K562 (cell line): Measurements from ENCODE around the gene CACNA1C. TPM values are rescaled to one million over a fixed set of nuclear protein-coding genes. Genes with fewer than 3 reads are reported as not detected.

ENCODE experiments used
- ATAC-seq: fragments of 200-7000 bp; cut with Tn5 transposase; 3 replicates; pipeline ENCODE4 v1.9.1; 2020; ENCODE audit warnings: moderate library complexity
- BruUV-seq: library from RNA; stranded (reverse); fragments of 400-500 nt; replicated peaks from 2 replicates; lab custom pipeline; 2021; lab: Mats Ljungman, UMichigan
- CTCF ChIA-PET: fragments of 300-600 bp; formaldehyde crosslinking; extraction: SDS; loops from one replicate; lab custom pipeline; 2021; ENCODE audit warnings: low intra/inter-chr PET ratio; lab: Yijun Ruan, JAX
- POLR2A ChIA-PET: fragments of 300-600, 350-650 bp; sonication (Branson Sonifier 250); formaldehyde crosslinking; extraction: SDS; loops from one replicate; lab custom pipeline; 2021; ENCODE audit warnings: antibody characterized with exemption, inconsistent platforms; lab: Yijun Ruan, JAX
- DNase-seq, 4 experiments: peaks; one replicate each; pipeline versions ENCODE4 v3.0.0 to v3.0.0-alpha.2; 2011 to 2018; ENCODE audit warnings: low spot score in 3 of 4, mixed read lengths in 3 of 4; ENCODE audit errors: extremely low read depth in 1 of 4
- FAIRE-seq: peaks from 2 replicates; lab custom pipeline; 2011; peaks lifted over from hg19 to GRCh38; lab: Jason Lieb, UNC
- H2AFZ ChIP-seq: 2 replicates; pipeline ENCODE4 v1.6.0; 2011; ENCODE audit warnings: low read depth, low read length, control low read depth, inconsistent platforms
- H3K27ac ChIP-seq: fragments of 200-600 bp; 3 replicates; pipeline ENCODE4 v1.8.0; 2011; ENCODE audit warnings: low read depth, mild to moderate bottlenecking, control low read depth, inconsistent platforms, low read length, moderate library complexity, mixed read lengths; ENCODE audit errors: extremely low read depth
- H3K27me3 ChIP-seq, 2 experiments: fragments of 300-600 bp in 1 of 2; 2 replicates in 1 of 2; 3 replicates in 1 of 2; pipeline versions ENCODE4 v1.6.0 to v1.8.0; 2011; ENCODE audit warnings: inconsistent platforms in 2 of 2, low read length in 2 of 2, mild to moderate bottlenecking in 1 of 2, mixed read lengths in 1 of 2, moderate library complexity in 1 of 2; ENCODE audit not compliant: control insufficient read depth in 2 of 2, insufficient read depth in 2 of 2
- H3K36me3 ChIP-seq: fragments of 300-600 bp; 3 replicates; pipeline ENCODE4 v1.8.0; 2011; ENCODE audit warnings: mild to moderate bottlenecking, low read length, inconsistent platforms; ENCODE audit not compliant: control insufficient read depth, insufficient read depth
- H3K4me1 ChIP-seq, 2 experiments: fragments of 200-600 bp in 1 of 2; replicated peaks in 1 of 2; 2 replicates in 1 of 2; 3 replicates in 1 of 2; pipeline versions ENCODE4 v1.5.1 to v1.8.0; 2011; ENCODE audit warnings: inconsistent platforms in 2 of 2, low read length in 2 of 2, mild to moderate bottlenecking in 1 of 2, mixed read lengths in 1 of 2, moderate library complexity in 1 of 2; ENCODE audit not compliant: control insufficient read depth in 2 of 2, insufficient read depth in 2 of 2
- H3K4me2 ChIP-seq: 2 replicates; pipeline ENCODE4 v1.6.1; 2011; ENCODE audit warnings: low read length, control low read depth, inconsistent platforms, mixed read lengths; ENCODE audit not compliant: insufficient read depth
- H3K4me3 ChIP-seq: fragments of 200-600 bp; sonication (generic), shearing (Covaris generic); 2 replicates; pipeline ENCODE4 v1.5.1; 2016; ENCODE audit warnings: control low read depth, inconsistent platforms
- H3K79me2 ChIP-seq: fragments of 200-600 bp; 3 replicates; pipeline ENCODE4 v1.8.0; 2011; ENCODE audit warnings: low read length, inconsistent platforms; ENCODE audit not compliant: control insufficient read depth, insufficient read depth
- H3K9ac ChIP-seq, 2 experiments: 2 replicates each; pipeline versions ENCODE4 v1.6.0 to v1.6.1; 2011; ENCODE audit warnings: low read depth in 2 of 2, low read length in 2 of 2, control low read depth in 1 of 2, inconsistent platforms in 1 of 2, mild to moderate bottlenecking in 1 of 2, mixed read lengths in 1 of 2; ENCODE audit not compliant: insufficient read depth in 1 of 2
- H3K9me1 ChIP-seq: one replicate; pipeline ENCODE4 v1.6.0; 2011; ENCODE audit warnings: inconsistent platforms, mild to moderate bottlenecking, low read length, moderate library complexity; ENCODE audit not compliant: control insufficient read depth, insufficient read depth
- H3K9me3 ChIP-seq: replicated peaks from 2 replicates; pipeline ENCODE4 v1.5.1; 2011; ENCODE audit warnings: low read depth, low read length, inconsistent platforms; ENCODE audit not compliant: control insufficient read depth, insufficient read depth
- H4K20me1 ChIP-seq: replicated peaks from 2 replicates; pipeline ENCODE4 v1.6.1; 2011; ENCODE audit warnings: low read length, inconsistent platforms, mixed read lengths; ENCODE audit not compliant: control insufficient read depth, insufficient read depth
- FUS ChIP-seq: fragments of 200-400 bp; formaldehyde crosslinking; optimal IDR thresholded peaks from 2 replicates; pipeline ENCODE3; 2017; ENCODE audit warnings: low read depth, low read length
- MBD2 ChIP-seq: sonication (generic); IDR thresholded peaks from 2 replicates; pipeline ENCODE4 v1.6.1; 2016; ENCODE audit warnings: low read depth, borderline replicate concordance
- RBM25 ChIP-seq: fragments of 200-400 bp; formaldehyde crosslinking; IDR thresholded peaks from 2 replicates; pipeline ENCODE4 v1.6.1; 2018; ENCODE audit warnings: low read length, low read depth, moderate library complexity; ENCODE audit not compliant: severe bottlenecking
- WGBS: fragments of 100-300 bp; shearing (Covaris generic); methylation state at CpG from one replicate; pipeline ENCODE4 v1.1.6; 2016; ENCODE audit warnings: low coverage, mixed read lengths; ENCODE audit not compliant: insufficient coverage; ENCODE audit errors: missing lambda C conversion rate; 5-methylcytosine and 5-hydroxymethylcytosine counted together
- in situ Hi-C: fragments of 300-500 bp; cut with MboI; formaldehyde crosslinking; loops from 4 replicates; pipeline ENCODE4 v1.15.0; 2018; ENCODE audit warnings: inconsistent platforms, mixed read lengths
- intact Hi-C: fragments of 100-400 bp; cut with micrococcal nuclease; formaldehyde crosslinking; loops from 2 replicates; pipeline ENCODE4 v1.14.2; 2022
- polyA plus RNA-seq, 8 experiments: library from polyadenylated mRNA; depleted of rRNA in 4 of 8; stranded (reverse) in 5 of 8; unstranded in 3 of 8; fragments of >200 nt; fragmentation: Nextera tagmentation in 2 of 8; fragmentation: Illumina TruSeq in 1 of 8; extraction: Ambion mirVana in 2 of 8; extraction: Trizol in 1 of 8; gene quantifications; 2 replicates each; pipeline versions ENCODE4 v1.2.1 to v1.2.3, GENCODE V29; 2011 to 2014; ENCODE audit warnings: inconsistent platforms in 1 of 8, missing spikeins in 1 of 8
- total RNA-seq, 7 experiments: library from RNA; depleted of rRNA in 6 of 7; stranded (reverse); fragments of >200 nt in 6 of 7; fragmentation: Illumina TruSeq in 2 of 7; extraction: Trizol in 2 of 7; gene quantifications; 2 replicates each; pipeline versions ENCODE4 v1.2.1 to v1.2.3, GENCODE V29; 2011 to 2021; ENCODE audit warnings: low replicate concordance in 1 of 7
- TF ChIP-seq, protein P1 (sequence below): fragments of 250-450 bp; sonication (Bioruptor Pico); IDR thresholded peaks from 2 replicates; pipeline ENCODE4 v1.8.0; 2021; ENCODE audit warnings: moderate library complexity, mild to moderate bottlenecking, inconsistent platforms

The CACNA1C gene
- total and polyA plus RNA-seq, 9 of the 15 experiments (the other 6 are each of a cell fraction or from before 2014, with no cell fraction given): not detected

DNA sequence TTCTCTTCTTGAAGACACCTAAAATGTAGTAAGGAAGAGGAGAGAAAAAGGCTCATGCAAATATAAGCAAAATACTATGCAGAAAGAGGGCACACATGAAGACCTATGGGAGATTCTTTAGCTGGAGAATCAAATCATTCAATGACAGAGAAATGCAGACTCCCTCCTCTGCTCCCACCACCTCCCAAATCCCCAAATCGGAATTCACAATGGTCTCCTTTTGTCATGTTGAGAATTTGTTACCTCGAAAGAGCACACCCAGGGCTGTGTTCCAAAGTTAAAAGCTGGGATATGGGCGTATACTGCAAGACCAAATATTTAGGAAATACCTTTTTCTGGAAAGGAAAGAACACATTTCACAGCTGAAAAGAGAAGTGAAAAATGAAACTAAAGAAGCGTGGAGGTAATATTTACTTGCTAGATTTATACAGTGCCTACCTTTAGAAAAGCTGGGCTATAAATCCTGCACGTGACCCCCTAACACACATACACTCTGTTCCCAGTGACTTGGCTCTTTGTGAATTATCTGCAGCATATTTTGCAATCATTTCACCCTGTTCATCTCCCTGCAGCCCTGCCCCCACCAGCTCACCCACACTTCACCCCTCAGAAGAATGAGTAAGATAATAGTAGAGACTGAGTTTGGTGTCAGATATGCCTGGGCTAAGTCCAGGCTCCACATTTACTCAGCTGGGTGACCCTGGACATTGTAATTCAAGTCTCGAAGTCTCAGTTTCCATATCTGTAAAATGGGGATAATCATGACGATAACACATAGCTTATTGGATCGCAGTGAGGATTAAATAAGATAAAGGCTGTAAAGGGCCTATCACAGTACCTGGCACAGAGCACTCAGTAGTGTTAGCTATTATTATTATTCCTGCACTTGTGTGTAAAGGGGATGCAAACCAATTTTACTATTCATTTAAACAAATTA lies 2.9 kb upstream of the CACNA1C start:
- ChIA-PET CTCF (interaction anchor here (0.6 kb wide), 1 partner anchor 242 kb away, joined by 3 read pairs; no protein-coding TSS in a partner anchor), POLR2A (interaction anchor here (1.0 kb wide), 1 partner anchor 11 kb away, joined by 6 read pairs; no protein-coding TSS in a partner anchor)
- in situ Hi-C loops: loop anchor here (10.0 to 25.0 kb wide), 2 partner anchors 237 to 535 kb away; no protein-coding TSS in a partner anchor
- H3K4me1 ChIP-seq: no peaks in the 10 kb centered on the region
- H3K9me3 ChIP-seq: no peaks in the 10 kb centered on the region
- no peak overlapping the region for H2AFZ ChIP-seq
- peaks cover 0 to 16% of the 10 kb centered on the region in 2 experiments; a peak in 3 of 5 replicates for H3K27me3 ChIP-seq
- BruUV-seq: no TSS peak
- ATAC-seq (no peak), DNase-seq (no peak), FAIRE-seq (no peak)
- H3K9ac ChIP-seq: no peak overlapping the region
- no peak overlapping the region for H3K27ac ChIP-seq
- H3K4me3 ChIP-seq: no peak overlapping the region
- no peaks in the 10 kb centered on the region for H4K20me1 ChIP-seq
- H3K36me3 ChIP-seq: no peaks in the 10 kb centered on the region
- TF ChIP-seq MBD2 (no peak), RBM25 (peak; percentile 56), FUS (no peak)
- TF ChIP-seq, protein P1, sequence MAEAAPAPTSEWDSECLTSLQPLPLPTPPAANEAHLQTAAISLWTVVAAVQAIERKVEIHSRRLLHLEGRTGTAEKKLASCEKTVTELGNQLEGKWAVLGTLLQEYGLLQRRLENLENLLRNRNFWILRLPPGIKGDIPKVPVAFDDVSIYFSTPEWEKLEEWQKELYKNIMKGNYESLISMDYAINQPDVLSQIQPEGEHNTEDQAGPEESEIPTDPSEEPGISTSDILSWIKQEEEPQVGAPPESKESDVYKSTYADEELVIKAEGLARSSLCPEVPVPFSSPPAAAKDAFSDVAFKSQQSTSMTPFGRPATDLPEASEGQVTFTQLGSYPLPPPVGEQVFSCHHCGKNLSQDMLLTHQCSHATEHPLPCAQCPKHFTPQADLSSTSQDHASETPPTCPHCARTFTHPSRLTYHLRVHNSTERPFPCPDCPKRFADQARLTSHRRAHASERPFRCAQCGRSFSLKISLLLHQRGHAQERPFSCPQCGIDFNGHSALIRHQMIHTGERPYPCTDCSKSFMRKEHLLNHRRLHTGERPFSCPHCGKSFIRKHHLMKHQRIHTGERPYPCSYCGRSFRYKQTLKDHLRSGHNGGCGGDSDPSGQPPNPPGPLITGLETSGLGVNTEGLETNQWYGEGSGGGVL (CRISPR knock-in tag): no peak
- no peaks in the 10 kb centered on the region for H3K79me2 ChIP-seq
- no peak overlapping the region for H3K4me2 ChIP-seq
- intact Hi-C loops: no loop called here
- H3K9me1 ChIP-seq: no peaks in the 10 kb centered on the region
- 5% methylated on average over 7 of the region's 8 CpGs for WGBS
